GM19351 (cell line): ENCODE data around the gene MAST4.

ENCODE experiments used
- ATAC-seq: cut with Tn5 transposase; IDR thresholded peaks from one replicate; pipeline ENCODE4 v1.9.1; 2021; ENCODE audit warnings: mild to moderate bottlenecking, moderate library complexity; ENCODE audit not compliant: unreplicated experiment

Gene MAST4

DNA sequence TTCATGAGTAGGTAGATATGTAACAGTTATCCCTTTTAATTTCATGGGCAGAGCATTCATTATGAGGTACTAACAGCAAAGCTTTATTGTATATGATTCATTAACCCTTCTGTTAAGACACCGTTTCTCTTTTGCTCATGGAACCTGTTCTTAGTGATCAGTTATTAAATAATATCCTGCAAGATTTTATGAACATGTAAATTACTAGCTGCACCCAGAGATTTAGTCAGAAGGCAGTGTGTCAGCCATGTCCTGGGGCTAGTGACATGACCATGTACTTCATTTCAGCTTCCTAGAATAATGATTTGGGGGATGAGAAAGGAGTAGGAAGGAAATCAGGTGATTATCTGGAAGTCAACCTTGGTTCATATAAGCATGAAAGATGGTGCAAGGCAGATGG lies 7.0 kb downstream of the MAST4 start:
- ATAC-seq, result no peak

DNA sequence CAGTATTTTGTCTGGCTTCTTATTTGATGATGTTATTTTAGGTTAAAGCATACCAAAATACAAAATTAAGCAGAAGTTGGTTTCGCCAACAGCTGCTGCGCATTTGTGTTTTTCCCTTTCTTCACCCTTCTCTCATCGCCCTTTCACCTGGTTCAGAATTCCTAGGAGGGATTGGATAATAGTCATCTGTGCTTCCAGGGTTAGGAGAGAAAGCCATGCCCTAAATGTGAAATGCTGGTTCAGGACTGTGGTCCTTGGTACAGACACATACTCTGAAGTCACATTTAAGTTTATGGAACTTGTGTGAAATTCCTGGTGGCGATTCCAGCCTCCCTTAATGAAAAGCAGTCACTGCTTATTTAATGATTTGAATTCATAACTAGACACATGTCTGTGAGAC lies 7.7 kb downstream of the MAST4 start:
- no peak for ATAC-seq

DNA sequence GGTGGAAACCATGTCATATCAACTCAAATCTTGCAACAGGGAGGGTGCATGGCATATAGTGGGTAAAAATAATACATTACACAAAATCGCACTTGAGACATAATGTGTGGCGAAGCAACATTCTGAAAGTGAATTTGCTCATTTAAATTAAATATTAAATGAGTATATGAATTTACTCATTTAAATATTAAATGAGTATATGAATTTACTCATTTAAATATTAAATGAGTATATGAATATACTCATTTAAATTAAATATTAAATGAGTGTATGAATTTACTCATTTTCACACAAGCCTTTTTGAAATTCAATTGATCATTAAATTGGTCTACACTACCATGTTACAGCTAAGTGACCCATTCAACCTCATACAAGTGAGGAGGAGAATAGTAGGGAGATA lies 10.5 kb downstream of the MAST4 start:
- ATAC-seq, result no peak

DNA sequence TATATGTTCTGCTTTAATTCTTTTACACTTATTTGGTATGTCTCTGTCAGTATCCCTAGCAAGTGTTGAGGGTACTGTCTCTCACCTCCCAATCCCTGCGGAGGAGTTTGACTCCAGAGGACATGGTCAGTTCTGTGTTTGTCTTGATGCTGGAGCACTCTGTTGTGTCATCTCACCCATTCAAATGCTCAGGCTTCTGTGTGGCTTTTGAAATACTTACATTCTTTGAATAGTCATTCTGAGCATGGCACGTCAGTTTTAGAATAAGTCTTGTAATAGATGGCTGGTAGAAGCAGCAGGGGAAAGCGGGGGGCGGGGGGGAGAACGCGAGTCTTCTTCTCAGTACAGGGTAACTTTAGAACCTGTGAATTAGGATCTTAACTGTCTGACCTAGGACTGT lies 12.3 kb downstream of the MAST4 start:
- no peak for ATAC-seq

DNA sequence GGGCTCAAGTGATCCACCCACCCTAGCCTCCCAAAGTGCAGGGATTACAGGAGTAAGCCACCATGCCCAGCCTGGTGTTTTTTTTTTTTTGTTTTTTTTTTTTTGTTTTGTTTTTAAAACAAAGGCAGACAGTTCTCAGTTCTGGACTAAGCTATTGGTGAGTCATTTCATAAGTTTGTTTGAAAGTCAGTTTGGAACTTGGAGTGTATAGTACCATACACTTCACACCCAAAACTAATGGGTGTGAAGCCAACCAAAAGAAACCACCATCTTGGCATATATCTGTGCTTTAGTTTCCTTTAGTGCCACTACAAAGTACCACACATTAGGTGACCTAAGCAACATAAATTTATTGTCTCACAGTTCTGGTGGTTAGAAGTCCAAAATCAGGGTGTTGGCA lies 13.4 kb downstream of the MAST4 start:
- no peak for ATAC-seq

DNA sequence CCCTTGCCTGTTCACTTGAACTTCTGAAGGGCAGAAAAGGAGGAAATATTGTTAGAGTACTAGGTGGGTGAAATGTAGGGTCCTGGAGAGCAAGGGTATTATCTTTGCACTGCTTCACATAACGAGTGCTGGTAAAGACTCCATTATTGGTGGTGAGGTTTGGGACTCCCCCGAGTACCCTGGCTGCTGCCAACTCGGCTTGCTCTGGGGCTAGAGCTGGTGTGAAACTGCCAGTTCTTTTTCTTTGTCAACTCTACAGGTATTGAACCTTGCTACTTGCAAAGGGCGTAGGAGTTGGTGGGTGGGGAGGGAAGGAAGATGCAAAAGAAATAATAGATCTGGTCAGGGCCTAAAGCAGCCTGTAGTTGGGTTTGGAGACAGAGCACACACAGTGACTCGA lies 16.0 kb downstream of the MAST4 start:
- ATAC-seq, result no peak

DNA sequence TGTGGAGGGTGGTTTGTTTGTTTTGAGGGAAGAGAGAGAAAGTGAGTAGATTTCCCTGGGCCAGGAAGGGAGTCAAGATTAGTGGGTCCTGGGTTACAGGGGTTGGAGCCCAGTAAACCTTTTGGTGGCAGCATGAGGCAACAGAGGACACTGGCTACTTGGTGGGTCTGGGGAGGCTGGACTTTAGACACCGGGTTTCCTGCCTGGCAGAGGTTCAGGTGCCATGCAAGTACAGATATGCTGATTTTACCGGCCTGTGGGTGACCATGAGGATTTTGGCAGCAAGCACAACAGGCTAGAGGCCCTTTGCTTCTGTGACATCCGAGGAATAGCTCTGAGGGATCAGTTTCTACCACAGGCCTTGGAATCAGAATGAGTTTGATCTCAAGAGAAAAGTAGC lies 18.9 kb downstream of the MAST4 start:
- no peak for ATAC-seq

DNA sequence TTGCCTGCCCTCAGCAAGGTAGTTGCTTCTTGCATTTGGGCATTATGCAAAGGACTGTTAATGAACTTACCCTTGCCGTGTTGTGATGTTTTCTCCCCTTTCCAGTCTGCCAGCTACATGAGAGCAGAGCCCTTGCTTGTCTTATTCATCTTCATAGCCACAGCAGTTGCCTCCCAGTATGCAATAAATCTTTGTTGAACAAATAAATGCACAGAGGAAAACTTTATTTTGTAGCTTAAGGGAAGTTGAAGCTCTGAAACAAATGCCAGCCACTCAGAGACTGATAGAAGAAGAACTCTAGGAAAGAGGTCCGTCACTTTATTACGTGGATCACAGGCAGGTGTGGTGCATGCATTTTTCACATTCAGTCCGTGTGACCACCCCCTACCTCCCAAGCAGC lies 19.7 kb downstream of the MAST4 start:
- no peak for ATAC-seq

DNA sequence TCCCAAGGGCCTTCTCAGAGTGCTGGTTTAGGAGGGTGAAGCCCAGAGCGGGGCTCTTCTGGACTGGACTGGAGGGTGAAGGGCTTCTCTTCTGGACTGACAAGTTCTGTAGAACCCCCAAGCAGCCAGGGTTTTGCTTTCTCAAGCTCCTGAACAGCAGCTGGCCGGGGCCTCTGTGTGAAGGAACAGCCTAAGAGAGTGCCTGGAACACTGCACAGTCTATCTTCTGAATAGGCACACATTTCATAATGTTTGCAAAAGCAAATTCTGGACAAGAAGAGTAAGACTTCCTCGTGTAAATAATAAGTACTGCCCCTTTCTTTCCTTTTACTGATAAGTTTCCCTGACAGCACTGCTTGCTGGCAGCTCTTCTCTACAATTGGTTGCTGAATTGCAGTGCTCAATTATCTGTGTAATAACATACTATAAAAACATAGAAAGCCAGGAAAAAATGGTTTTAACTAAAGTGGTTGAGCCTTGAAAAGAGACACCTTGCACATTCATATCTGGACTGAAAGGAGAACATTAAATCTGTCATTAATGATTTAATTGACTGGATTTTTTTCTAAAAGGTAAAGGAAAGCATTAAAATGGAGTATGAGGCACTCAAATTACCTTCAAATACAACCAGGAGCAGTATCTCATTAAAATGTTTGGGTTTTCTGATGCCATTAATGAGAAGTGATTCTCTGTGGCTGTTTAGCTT lies 20.5 kb downstream of the MAST4 start:
- no peak for ATAC-seq

DNA sequence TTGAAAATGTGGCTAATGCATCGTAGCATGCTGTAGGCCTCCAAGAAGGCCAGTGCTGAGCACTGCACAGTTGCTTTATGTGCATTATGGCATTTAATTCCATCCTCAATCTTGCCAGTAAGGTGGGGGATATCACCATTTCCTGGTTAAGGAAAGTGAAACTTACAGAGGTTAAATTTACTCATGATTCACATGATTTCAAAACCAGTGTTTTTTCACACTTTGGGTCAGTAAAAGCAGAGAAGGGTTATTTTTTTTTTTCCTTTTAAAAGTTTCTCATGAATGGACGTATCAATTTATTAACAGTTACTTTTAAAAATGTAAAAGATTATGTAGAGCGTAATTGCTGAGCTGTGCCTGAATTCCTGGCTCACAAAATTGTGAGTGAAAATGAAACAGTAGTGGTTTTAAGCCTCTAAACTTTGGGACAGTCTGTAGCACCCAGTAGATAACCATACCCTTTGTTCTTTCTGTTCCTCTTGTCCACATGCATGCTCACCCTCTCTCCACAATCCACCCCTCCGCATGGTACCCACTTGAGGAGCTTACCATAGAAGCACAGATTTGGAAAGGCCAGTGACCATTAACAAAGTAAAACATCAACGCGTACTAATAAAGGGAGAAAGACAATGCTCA lies 21.2 kb downstream of the MAST4 start:
- ATAC-seq, result peak; percentile 69

DNA sequence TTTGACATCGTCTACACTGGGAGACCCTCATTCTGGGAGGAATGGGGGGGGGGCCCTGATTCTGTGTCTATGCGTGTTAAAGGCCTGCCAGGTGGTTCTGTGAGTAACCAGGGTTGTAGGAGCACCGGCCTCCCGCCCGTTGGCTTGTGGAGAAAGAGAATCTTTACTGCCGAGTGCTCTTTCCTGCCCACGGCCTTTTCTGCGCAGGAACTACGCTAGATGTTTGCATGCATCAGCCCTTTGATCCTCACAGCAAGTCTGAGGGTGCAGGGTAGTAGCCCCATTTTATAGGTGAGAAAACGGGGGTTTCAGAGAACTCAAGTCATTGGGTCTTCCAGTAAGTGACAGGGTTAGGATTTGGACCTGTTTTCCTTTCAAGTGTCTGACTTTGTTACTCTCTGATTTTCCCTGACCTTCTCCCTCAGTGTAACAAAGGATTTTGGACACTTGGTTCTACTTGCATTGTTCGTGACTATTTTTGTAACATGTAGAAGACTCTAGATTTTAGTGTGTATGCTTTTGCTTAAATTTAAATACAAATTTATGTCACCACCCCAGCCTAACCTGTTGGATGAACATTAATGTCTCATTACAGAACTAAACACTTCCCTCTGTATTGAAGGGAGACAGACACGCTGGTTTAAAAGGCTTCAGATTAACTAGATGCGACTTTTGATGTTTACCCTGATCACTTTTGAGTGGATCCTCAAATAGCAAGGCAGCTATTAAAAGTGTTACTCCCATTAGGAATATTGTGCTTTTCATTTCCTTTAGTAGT lies 22.0 kb downstream of the MAST4 start:
- peak; percentile 58 for ATAC-seq

DNA sequence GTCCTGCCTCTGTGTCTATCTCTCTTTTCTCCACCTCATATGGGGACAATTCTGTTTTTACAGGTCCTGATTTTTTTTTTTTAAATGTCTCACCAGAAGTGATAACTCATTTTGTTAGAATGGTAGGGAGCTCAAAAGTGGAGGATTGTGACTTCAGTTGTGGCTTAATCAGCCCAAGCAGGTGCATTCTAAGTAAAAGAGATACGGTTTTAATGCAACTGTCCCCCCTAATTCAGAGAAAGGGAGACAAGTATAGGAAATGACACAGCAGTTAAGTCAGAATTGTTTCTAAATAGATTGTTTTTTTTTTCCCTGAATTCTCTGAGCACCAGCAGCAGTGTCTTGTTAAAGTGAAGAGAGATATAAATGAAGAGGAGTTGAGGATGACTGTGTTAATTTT lies 24.5 kb downstream of the MAST4 start:
- no peak for ATAC-seq

DNA sequence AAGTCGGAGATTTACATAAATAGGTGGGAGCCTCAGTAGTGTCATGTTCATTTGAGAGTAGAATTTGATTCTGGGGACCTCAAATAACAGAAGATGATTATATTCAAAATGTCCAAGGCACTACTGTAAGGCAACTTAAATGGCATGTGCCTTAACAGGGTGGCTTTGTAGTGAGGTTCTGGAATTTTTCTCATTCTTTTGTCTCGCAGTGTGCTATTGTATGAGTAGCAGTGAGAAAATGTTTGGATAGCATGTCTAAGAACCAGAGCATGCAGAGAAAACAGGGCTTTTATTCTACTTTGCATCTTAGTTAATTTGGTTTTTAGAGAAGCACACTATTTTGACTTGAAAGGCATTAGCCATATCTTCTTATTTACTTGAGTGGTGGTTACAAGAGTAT lies 25.0 kb downstream of the MAST4 start:
- ATAC-seq, result no peak

DNA sequence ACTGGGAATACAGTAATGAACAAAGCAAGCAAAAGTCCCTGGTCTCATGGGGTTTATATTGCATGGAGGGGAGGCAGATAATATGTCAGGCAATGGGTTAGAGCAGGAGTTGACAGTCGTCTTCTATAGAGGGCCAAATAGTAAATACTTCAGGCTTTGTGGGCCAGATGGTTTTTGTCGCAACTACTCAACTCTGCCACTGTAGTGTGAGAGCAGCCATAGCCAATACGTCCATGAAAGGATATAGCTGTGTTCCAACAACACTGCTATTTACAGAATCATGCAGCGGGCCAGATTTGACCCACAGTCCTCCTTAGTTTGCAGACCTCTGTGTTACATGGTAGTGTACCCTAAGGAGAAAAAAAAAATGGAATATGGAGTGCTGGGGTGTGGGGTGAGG lies 25.5 kb downstream of the MAST4 start:
- no peak for ATAC-seq

DNA sequence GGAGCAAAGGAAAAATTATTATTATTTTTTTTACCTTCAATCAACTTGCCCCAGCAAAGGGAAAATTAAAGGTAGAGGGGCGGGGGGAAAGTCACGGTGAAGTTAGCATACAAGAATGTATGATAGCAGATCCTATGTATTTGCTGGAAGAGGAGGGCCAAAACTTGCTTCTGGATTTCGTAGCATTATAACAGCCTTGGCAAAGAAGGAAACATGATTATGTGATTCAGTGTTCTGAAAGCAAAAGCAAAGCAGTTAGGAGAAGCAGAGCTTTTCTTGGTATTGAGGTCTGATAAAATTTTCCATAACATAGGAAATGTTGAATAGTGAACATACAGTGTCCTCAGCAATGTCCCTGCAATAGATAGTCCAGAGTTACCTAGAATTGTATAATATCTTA lies 32.4 kb downstream of the MAST4 start:
- ATAC-seq, result no peak

DNA sequence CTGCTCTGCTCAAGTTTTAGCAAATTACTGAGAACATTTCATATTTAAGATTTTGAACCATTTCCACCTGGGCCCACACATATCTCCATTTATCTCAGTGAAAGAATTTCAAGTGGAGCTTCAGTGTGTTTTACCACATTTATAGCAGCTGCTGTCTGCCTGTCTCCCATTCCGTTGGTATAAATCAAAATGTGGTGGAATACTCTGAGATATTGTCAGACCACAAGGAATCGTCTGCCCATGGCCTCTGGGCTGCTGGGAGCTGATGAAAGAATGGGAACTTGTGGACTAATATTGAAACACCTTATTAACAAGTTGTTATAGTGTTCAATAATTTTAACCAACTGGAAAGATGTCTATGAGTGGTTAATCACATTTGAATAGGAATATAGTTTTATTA lies 33.3 kb downstream of the MAST4 start:
- ATAC-seq, result no peak

DNA sequence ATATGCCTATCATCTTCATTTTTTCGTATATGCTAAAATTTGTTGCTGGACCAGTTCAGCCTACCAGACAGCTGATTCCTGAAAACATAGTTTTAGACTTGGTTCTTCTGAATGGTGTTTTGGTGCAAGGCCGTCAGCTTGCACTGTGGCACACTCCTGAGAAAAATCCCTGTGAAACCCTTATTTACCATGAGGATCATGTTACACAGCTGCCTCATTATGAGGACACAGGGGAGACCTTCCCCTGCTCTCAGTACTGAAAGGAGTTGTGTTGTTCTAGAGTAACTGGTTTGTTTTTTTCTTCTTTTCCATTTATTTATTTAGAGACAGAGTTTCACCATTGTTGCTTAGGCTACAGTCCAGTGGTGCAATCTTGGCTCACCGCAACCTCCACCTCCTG lies 37.6 kb downstream of the MAST4 start:
- no peak for ATAC-seq

DNA sequence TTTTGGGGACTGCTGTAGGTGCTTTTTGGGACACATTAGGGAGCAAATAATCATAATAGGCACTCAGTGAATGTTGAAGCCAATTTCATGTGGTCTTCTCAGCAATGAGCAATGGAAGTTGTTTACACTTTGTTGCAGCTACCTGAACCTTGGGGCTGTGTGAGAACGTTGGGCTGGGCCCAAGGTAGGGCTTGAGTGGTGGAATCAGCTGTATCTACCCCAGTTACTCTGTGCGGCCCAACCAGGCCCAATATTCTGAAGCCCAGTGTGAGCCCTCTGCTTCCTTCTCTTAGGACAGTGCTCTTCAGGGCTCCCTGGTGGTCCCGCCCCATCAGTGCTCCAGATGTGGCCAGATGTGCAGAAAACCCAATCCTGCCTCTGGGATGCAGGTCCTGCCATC lies 38.4 kb downstream of the MAST4 start:
- no peak for ATAC-seq

DNA sequence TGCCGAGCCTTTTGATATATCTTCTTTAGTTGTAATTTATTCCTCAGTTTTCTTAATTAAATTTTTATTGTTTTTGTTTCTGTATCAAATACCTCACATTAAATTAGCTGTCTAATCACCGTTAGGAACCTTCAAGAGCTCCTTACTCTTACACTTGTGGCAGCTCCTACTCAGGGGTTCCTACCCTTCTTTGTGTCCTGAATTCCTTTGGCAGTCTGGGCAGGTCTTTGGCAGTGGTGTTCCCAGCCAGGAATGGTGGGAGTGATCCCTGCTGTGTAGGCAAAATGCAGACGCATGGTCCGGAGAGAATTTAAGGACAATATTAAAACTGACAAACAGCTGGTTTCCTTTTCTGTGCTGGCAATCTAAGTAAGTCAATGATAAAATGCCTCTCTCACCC lies 41.8 kb downstream of the MAST4 start:
- ATAC-seq, result no peak

DNA sequence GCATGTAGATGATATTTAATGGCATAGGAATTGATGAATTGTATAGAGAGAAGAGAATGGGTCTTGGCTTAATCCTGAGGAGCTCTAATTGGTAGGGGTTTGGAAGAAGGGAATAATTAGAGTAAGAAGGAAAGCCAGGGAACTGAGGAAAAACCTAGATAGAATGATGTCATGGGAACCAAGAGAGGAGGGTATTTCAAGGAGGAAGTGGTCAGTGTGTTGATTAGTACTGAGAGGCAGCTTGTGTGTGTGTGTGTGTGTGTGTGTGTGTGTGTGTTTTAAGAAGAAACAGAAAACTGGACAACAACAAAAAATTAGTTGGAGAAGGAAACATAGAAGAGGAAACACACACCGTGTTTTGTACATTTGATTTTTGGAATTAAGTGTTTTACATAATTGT lies 42.8 kb downstream of the MAST4 start:
- no peak for ATAC-seq

DNA sequence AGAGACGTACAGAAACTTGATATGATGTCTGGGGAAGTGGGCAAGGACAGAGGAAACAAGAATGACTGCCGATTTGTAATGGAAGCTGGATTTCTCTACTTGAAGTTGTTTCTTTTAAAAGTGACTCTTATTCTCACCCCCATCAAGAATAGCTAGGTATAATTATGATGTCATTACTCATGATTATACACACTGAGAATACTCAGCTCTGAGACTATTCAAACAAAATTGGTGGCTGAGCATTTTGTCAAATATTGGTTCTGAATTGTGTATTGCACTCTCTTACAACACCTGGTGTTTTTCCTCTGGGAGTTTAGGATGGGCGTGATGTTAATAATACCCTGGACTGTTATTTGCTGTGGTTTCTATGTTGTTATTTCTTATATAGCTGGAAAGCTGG lies 46.3 kb downstream of the MAST4 start:
- no peak for ATAC-seq

DNA sequence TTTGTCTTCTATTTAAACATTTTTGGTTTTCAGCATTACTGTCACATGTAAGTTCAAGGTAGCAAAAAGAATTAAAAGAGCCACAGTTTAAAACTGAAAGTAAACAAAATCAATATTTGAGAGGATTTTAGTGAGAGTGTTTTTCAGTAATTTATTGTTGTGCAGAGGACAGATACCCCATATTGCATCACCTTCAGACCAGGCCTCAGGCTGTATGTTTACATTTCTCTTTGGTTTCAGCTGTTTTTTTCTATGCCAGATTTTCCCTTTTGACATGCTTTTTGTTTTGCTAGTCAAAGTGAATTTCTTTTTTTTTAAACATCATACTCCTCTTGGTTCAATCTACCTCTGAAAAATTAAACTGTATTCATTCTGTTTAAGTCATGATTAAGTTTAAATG lies 47.2 kb downstream of the MAST4 start:
- ATAC-seq, result no peak
